H7 (cell line): ENCODE measurements around the gene NDE1. TPM values are rescaled to one million over a fixed set of nuclear protein-coding genes. Genes with fewer than 3 reads are reported as not detected.
"Not testable (repeated sequence)": the region's sequence is repeated elsewhere in the genome, so short reads cannot be mapped to it uniquely, and the experiment has no call there.

ENCODE experiments used
- DNase-seq: peaks from one replicate; pipeline ENCODE4 v3.0.0; 2012
- H3K27me3 ChIP-seq: 2 replicates; pipeline ENCODE4 v1.6.0; 2011; ENCODE audit warnings: mild to moderate bottlenecking, low read length; ENCODE audit not compliant: control insufficient read depth, insufficient read depth
- H3K36me3 ChIP-seq: replicated peaks from 2 replicates; pipeline ENCODE4 v1.5.1; 2011; ENCODE audit warnings: low read length; ENCODE audit not compliant: control insufficient read depth, insufficient read depth
- H3K4me3 ChIP-seq: 2 replicates; pipeline ENCODE4 v1.5.1; 2011; ENCODE audit warnings: low read depth, mild to moderate bottlenecking, control low read depth, low read length, moderate library complexity; ENCODE audit not compliant: insufficient read depth
- total RNA-seq: library from RNA; depleted of rRNA; stranded (reverse); fragments of >200 nt; shearing (Covaris generic); gene quantifications from 2 replicates; pipeline ENCODE4 v1.2.3, GENCODE V29; 2014

Gene NDE1
- total RNA-seq, 1 experiment from 2014 or later: 34.5 TPM

DNA sequence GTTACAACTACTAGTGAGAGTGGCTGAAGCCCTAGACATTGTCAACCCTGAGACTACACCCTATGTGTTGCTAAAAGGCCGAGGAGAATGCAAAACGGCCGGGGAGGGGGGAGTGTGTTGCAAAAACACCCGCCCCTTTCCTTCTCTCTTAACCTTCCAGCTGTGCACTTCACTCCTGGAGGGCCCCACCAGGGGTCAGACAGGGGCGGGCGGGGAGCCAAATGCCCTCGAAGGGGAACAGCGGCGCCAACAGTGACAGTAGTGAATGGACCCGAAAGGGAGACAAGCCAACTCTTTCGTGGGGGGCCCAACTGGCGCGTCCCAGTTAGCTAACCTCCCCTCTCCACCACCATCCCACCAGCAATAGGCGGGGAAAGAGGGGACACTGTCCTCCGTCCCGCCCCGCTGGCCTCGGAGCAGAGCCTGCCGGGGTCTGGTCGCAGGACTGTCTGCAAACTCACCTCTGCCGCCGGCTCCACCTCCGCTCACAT is 7.4 kb upstream of the NDE1 start:
- H3K27me3 ChIP-seq: no peaks in the 10 kb centered on the region
- peak overlapping the region; percentile 87 for H3K4me3 ChIP-seq
- DNase-seq: no peak
- peaks cover 3% of the 10 kb centered on the region; the same call in 1 of the 2 replicates for H3K36me3 ChIP-seq

DNA sequence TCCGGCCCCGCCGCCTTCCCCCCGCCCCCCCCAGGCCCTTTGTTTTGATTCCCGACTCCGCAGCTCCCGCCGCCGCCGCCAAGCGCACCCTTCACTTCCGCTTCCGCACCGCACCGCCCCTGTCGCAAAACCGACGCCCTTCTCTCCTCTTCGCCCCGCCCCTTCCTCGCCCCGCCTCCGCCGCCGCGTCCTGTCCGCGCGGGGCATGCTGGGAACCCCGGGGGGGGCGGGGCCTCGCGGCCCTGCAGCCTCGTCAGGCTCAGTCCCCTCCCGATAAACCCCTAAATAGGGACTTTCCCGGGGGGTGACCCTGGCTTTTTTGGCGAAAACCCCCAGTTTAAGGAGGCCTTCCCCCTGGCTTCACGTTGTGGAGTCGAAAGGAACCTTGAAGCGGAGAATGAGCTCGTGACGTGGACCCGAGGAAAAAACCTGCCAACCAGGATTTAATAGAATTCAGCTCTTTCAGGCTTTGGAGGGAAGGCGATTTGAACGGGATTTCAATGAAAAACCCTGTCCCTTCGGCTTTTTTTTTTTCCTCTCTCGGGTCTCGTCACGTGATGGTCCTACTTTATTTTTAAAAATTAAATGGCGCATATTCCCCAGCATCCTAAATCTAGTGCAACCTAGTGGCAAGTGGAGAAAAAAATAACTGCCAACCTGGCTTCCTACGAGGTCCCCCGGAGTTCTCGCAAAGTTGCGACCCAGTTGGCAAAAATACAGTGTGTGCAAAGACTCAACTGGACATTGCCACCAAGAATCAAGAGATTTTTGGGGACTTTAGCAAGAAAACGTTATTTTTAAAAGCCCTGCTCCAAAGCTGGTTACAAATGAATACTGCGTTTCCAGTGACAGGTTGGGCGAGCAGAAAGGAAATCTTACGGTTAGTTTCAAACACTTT is 6.7 kb upstream of the NDE1 start, which contains the start of gene MARF1:
TSS of gene MARF1 (minus strand) at position 107 of the 898 bp plus-strand sequence. CDS start 3,921 bp downstream, outside the sequence.
- peak; percentile 94 for DNase-seq
- Histone ChIP-seq H3K27me3 (no peaks in the 10 kb centered on the region), H3K4me3 (peak within 1 kb of the TSS; percentile 87)

DNA sequence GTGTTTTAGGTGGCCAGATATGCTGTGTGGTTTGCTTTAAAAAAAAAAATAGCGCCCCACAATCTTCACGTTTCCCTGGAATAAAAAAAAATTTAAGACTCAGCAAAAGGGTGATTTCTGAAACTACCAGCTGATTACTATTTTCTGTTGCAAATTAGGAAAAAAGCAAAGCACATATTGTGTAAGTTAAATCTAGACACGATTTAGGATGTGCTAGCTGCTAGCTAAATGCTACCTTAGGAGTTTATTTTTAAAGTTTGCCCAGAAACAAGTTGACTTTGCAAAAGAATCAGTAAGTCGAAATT is 6.1 kb upstream of the NDE1 start:
- Histone ChIP-seq H3K36me3 (no peaks in the 10 kb centered on the region), H3K4me3 (peak overlapping the region; percentile 87), H3K27me3 (no peaks in the 10 kb centered on the region)
- no peak for DNase-seq

More for the DNA sequence above, 6.7 kb upstream of the NDE1 start, which contains the start of gene MARF1:
- H3K36me3 ChIP-seq: peaks cover 3% of the 10 kb centered on the region; the same call in 1 of the 2 replicates

DNA sequence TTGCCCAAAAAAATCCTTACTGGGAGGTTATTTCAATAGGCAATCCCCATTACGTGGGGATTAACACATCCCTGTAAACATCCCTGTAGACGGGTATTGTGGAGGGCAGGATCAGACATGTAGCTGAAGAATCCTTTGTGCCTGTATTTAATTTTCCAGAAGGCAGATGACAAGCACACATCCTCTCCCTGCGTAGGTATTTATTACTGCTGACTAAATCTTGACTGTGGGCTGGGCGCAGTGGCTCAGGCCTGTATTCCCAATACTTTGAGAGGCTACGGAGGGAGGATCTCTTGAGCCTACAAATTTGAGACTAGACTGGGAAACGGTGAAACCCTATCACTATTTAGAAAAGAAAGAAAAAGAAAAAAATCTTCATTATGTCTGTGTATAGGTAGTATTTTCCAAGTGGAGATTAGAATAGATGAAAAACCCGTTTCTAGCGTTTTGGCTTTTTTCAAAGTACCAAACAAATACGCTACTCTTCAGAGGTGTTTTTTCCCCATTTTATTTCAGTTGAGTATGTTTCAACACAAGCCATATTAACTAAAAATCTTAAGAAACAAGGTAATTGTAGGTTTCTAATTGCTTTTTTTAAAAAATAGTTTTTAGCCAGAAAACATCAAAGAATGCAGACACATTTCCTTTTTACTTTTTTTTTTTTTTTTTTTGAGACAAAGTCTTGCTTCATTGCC is 5.6 kb upstream of the NDE1 start:
- H3K4me3 ChIP-seq: no peak overlapping the region; the same call in 1 of the 2 replicates
- no peaks in the 10 kb centered on the region for H3K36me3 ChIP-seq
- H3K27me3 ChIP-seq: no peaks in the 10 kb centered on the region
- DNase-seq: no peak

DNA sequence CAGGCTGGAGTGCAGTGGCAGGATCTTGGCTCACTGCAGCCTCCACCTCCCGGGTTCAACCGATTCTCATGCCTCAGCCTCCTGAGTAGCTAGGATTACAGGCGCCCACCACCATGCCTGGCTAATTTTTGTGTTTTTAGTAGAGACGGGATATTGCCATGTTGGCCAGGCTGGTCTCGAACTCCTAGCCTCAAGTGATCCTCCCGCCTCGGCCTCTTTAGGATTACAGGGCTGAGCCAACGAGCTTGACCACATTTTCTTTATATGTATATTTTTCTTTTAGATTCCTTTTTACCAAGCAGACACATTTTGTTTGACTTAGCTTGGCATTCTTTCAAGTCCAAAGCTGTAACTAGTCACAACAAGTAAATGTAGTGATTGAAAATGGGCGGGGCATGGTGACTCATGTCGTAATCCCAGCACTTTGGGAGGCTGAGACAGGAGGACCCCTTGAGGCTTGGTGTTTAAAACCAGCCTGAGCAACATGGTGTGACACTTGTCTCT is 5.0 kb upstream of the NDE1 start:
- not testable (repeated sequence) for H3K27me3 ChIP-seq, H3K36me3 ChIP-seq, DNase-seq, H3K4me3 ChIP-seq

DNA sequence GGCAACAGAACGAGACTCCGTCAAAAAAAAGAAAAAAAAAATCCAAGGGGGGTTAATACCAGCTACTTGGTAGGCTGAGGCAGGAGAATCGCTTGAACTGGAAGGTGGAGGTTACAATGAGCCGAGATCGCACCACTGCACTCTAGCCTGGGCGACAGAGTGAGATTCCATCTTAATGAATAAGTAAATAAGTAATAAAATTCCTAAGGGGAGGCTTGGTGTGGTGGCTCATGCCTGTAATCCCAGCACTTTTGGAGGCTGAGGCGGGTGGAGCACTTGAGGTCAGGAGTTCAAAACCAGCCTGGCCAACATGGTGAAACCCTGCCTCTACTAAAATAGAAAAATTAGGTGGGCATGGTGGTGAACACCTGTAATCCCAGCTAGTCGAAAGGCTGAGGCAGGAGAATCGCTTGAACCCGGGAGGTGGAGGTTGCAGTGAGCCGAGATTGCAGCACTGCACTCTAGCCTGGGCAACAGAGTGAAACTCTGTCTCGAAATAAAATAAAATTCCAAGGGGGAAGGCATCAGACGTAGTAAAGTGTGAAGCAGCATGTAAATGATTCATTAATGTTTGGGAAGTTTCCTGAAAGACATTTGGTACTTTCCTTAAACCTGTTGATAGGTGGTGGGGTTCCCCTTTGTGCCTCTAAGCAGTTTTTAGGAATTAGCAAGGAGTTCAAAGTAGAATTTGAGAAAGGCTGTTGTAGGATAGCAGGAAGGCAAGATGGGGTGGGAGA is 3.3 kb upstream of the NDE1 start:
- not testable (repeated sequence) for H3K4me3 ChIP-seq, DNase-seq, H3K27me3 ChIP-seq

DNA sequence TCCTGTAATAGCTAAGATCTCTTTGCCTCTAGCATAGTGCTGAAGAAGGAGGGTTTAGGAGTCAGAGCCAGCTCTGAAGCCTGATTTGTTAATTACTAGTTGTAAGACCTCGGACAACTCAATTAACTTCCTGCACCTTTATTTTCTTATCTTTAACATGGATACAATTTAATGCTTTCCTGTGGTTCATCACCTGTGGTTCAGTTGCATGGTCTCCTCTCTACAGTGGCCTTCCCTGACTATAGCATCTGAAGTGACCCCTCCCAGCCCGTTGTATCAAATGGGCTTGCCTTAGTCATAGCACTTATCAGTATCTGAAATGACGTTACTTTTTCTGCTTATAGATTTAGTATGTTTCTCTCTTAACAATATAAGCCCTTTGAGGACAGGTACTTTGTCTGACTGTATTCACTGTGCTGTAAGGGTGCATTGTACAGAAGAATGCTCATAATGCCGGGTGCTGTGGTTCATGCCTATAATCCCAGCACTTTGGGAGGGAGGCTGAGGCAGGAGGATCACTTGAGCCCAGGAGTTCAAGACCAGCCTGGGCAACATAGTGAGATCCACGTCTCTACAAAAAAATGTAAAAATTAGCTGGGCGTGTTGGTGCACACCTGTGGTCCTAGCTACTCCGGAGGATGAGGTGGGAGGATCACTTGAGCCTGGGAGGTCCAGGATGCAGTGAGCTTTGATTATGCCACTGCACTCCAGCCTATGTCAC is 2.6 kb upstream of the NDE1 start:
- H3K4me3 ChIP-seq: no peak overlapping the region
- DNase-seq: no peak
- peaks cover 2% of the 10 kb centered on the region for H3K36me3 ChIP-seq

More for the DNA sequence above, 3.3 kb upstream of the NDE1 start:
- not testable (repeated sequence) for H3K36me3 ChIP-seq

DNA sequence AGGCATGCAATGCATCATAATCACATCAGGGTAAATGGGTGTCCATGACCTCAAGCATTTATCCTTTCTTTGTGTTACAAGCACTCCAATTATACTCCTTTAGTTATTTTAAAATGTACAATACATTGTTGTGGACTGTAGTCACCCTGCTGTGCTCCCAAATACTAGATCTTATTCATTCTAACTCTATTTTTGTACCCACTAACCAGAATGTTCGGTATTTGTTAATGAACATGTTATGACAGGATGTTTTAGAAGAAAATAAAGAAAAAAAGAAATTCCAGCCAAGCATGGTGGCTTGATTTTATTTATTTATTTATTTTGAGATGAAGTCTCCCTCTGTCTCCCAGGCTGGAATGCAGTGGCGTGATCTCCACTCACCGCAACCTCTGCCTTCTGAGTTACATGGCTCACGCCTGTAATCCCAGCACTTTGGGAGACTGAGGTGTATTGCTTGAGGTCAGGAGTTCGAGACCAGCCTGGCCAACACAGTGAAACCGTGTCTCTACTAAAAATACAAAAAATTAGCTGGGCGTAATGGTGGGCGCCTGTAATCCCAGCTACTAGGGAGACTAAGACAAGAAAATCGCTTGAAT is 1.8 kb upstream of the NDE1 start:
- Histone ChIP-seq H3K36me3 (peaks cover 2% of the 10 kb centered on the region), H3K4me3 (no peak overlapping the region), H3K27me3 (no peaks in the 10 kb centered on the region)
- DNase-seq: no peak

More for the DNA sequence above, 2.6 kb upstream of the NDE1 start:
- no peaks in the 10 kb centered on the region for H3K27me3 ChIP-seq

DNA sequence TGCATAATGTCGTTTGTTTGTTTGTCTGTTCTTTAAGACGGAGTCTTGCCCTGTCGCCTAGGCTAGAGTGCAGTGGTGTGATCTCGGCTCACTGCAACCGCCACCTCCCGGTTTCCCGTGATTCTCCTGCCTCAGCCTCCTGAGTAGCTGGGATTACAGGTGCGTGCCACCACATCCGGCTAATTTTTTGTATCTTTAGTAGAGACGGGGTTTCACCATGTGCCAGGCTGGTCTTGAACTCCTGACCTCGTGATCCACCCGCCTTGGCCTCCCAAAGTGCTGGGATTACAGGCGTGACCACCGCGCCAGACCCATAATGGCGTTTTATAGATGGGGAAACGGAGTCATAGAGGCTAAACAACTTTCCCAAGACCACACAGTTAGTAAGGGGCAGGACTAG is 734 bp upstream of the NDE1 start:
- DNase-seq, H3K27me3 ChIP-seq, H3K36me3 ChIP-seq: not testable (repeated sequence)
- H3K4me3 ChIP-seq: peak overlapping the region; percentile 49; the same call in 1 of the 2 replicates

DNA sequence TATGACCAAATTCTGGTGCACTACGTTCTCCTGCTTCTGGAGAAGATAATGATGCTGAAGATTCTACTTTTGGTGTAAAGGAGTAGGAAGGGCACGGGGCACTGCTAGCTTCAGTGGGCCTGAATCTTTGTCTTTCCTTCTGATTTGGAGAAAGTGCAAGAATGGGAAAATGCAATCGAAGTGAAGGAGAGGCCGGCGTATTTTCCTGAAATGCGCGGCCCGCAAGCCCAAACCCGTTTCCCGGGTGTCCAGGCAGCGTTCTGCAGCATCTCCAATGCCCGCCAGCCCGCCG is 372 bp upstream of the NDE1 start:
- H3K4me3 ChIP-seq: peak overlapping the region; percentile 49
- peaks cover 2% of the 10 kb centered on the region for H3K36me3 ChIP-seq
- DNase-seq: no peak
- H3K27me3 ChIP-seq: no peaks in the 10 kb centered on the region

DNA sequence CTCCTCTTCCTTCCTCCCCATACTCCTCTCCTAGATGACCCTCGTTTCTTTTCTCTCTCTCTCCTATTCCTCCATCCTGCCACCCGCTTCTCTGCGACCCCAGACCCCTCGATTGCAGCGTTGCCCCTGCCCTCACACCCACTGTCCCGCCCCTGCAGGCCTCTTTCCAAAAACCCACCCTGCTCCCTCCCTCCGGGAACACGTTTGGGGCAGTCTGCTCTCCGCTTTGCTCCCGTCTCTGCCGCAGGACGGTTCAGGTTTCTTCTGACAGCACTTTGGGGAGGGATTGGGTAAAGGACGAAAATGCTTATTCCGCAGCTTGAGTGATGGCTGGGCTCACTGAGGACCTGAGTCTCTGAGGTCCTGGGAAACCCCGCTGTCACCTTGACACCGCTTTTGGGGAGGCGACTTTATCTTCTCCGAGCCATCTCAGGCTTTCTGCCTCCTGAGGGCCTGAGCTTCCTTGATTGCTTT is 690 bp downstream of the NDE1 start:
- peaks cover 2% of the 10 kb centered on the region for H3K36me3 ChIP-seq
- H3K27me3 ChIP-seq: no peaks in the 10 kb centered on the region
- DNase-seq: peak; percentile 72
- peak overlapping the region; percentile 93 for H3K4me3 ChIP-seq

DNA sequence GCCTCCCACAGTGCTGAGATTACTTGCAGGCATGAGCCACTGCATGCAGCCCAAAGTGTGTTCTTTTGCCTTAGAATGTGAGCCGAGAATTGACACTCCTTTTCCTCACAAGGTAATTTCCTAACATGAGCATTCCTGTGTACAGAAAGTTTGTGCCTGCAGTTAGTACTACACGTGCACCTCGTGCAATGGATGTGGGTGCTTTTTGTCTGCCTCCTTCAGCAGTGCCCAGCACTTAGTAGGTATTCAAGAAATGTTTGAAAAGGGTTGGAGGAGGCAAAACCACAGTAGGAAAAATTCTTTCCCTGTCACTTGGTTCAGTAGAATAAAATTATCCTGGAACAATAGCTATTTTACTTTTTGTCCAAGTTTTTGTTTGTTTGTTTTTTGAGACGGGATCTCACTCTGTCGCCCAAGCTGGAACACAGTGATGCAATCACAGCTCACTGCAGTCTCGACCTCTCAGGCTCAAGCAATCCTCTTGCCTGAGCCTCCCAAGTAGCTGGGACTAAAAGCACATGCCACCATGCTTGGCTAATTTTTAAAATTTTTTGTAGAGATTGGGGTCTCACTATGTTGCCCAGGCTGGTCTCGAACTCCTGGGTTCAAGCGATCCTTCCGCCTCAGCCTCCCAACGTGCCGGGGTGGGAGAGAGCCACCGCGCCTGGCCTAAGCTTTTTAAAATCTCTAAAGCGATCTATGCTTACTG is 2.4 kb downstream of the NDE1 start:
- H3K36me3 ChIP-seq: peaks cover 2% of the 10 kb centered on the region
- H3K4me3 ChIP-seq: no peak overlapping the region
- no peaks in the 10 kb centered on the region for H3K27me3 ChIP-seq
- DNase-seq: no peak

DNA sequence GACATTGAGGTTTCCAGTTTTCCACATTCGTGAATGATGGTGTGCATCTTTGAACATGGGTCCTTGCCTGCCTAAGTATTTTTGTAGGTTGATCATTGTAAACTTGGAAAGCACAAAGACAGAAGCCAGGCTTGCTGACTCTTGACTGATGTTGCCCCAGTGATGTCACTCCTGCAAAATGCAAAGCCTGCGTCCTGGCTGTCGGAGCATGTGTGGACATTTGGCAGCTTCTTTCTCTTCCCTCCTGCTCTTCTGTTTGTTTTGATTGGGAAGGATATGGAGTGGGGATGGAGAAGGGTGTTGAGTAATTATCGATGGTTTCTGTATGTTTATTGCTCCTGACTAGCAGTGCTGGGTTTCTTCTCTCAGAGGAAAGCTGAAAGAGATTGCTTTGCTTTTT is 3.2 kb downstream of the NDE1 start:
- no peaks in the 10 kb centered on the region for H3K27me3 ChIP-seq
- DNase-seq: no peak
- H3K36me3 ChIP-seq: peaks cover 2% of the 10 kb centered on the region
- no peak overlapping the region for H3K4me3 ChIP-seq
